PC-9 (cell line): ENCODE measurements around the gene MLF2. TPM values are rescaled to one million over a fixed set of nuclear protein-coding genes. Genes with fewer than 3 reads are reported as not detected.
A peak's percentile ranks its signal among the peaks of the same experiment; 100 is the strongest.

ENCODE experiments used
- BruUV-seq: library from RNA; stranded (reverse); fragments of 400-500 nt; replicated peaks from 2 replicates; lab custom pipeline; 2021; lab: Mats Ljungman, UMichigan
- CTCF ChIA-PET: fragments of 300-600 bp; sonication (Branson Sonifier 250); formaldehyde crosslinking; loops from one replicate; lab custom pipeline; 2022; ENCODE audit warnings: antibody characterized with exemption; lab: Charles Lee
- POLR2A ChIA-PET: fragments of 300-600 bp; sonication (Branson Sonifier 250); formaldehyde crosslinking; loops from one replicate; lab custom pipeline; 2022; ENCODE audit warnings: antibody characterized with exemption; ENCODE audit not compliant: unreplicated experiment; lab: Charles Lee
- DNase-seq, 2 experiments: peaks; one replicate each; pipeline versions ENCODE4 v3.0.0 to v3.0.0-alpha.2; 2015 to 2022; ENCODE audit warnings: mixed read lengths in 1 of 2
- H2AFZ ChIP-seq: fragments of 200-600 bp; sonication (generic); 2 replicates; pipeline ENCODE4 v1.8.1; 2017; ENCODE audit warnings: antibody characterized with exemption
- H3F3A ChIP-seq: fragments of 200-600 bp; sonication (generic); 2 replicates; pipeline ENCODE4 v1.8.1; 2017; ENCODE audit warnings: antibody characterized with exemption, mild to moderate bottlenecking, low read depth; ENCODE audit not compliant: insufficient read depth
- H3K27ac ChIP-seq: fragments of 200-600 bp; sonication (generic); 2 replicates; pipeline ENCODE4 v1.6.1; 2016; ENCODE audit warnings: mixed run types
- H3K27me3 ChIP-seq: fragments of 200-600 bp; sonication (generic); 2 replicates; pipeline ENCODE4 v1.6.1; 2016; ENCODE audit warnings: low read depth, mixed run types; ENCODE audit not compliant: insufficient read depth
- H3K36me3 ChIP-seq: fragments of 200-600 bp; sonication (generic); 2 replicates; pipeline ENCODE4 v1.6.1; 2016; ENCODE audit warnings: low read depth, mixed run types
- H3K4me1 ChIP-seq: fragments of 200-600 bp; sonication (generic); replicated peaks from 2 replicates; pipeline ENCODE4 v1.6.1; 2016; ENCODE audit warnings: mixed run types; ENCODE audit not compliant: insufficient read depth
- H3K4me2 ChIP-seq: fragments of 200-600 bp; sonication (generic); 2 replicates; pipeline ENCODE4 v1.6.1; 2017; ENCODE audit warnings: mixed run types
- H3K4me3 ChIP-seq: fragments of 200-600 bp; sonication (generic); 2 replicates; pipeline ENCODE4 v1.6.1; 2016; ENCODE audit warnings: mixed run types
- H3K79me2 ChIP-seq: fragments of 200-600 bp; sonication (generic); 2 replicates; pipeline ENCODE4 v1.6.1; 2017; ENCODE audit warnings: low read depth, mixed run types
- H3K9me2 ChIP-seq: fragments of 200-600 bp; sonication (generic); 2 replicates; pipeline ENCODE4 v1.8.1; 2017; ENCODE audit warnings: mild to moderate bottlenecking; ENCODE audit not compliant: insufficient read depth
- H3K9me3 ChIP-seq: fragments of 200-600 bp; sonication (generic); 2 replicates; pipeline ENCODE4 v1.8.1; 2016; ENCODE audit warnings: low read depth; ENCODE audit not compliant: insufficient read depth
- H4K20me1 ChIP-seq: fragments of 200-600 bp; sonication (generic); 2 replicates; pipeline ENCODE4 v1.8.1; 2017; ENCODE audit not compliant: insufficient read depth
- EZH2 ChIP-seq: fragments of 200-600 bp; sonication (generic); IDR thresholded peaks from 2 replicates; pipeline ENCODE4 v1.8.0; 2017; ENCODE audit warnings: antibody characterized with exemption, low read depth
- intact Hi-C: fragments of 100-400 bp; cut with micrococcal nuclease; formaldehyde crosslinking; loops from one replicate; pipeline ENCODE4 v1.10.0; 2022; ENCODE audit not compliant: unreplicated experiment
- total RNA-seq: library from RNA; stranded (reverse); gene quantifications from 2 replicates; pipeline ENCODE4 v1.2.3, GENCODE V29; 2021
- TF ChIP-seq, protein P1 (sequence below): fragments of 200-600 bp; sonication (generic); conservative IDR thresholded peaks from 2 replicates; pipeline ENCODE4 v1.6.1; 2017; ENCODE audit warnings: mixed run types, antibody characterized with exemption, mild to moderate bottlenecking, moderate library complexity

The MLF2 gene
- total RNA-seq, 1 experiment from 2014 or later: 379 TPM

DNA sequence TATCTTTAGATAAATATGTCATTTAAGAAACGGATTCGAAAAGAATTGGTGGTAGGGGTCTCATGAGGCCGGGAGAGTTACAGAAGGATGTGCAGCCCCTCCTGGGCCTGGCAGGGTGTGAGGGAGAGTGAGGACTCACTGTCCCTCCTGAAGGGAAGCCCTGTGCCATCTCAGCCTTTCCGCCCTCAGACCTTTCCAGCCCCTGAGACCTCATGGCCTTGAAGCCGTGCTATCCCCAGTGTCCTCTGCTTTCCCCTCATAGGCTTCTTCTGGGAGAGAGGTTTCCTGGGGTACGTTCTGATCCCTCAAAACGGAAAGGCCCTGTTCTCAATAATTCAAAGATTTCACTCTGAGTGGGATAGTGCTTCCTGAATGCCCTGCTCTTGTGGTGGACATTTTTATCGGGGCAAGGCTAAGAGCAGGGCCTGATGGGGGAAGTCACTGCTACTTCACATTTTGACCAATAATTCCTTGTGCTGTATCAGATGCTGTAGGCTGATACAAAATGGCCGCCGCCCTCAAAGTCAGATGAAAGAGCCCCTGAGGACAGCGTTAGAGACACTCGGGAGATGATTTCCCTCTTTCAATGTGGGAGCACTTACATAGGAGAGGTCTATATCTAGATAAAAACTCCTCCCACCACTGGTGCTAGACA is 37.7 kb upstream of the MLF2 start:
- 0 out of 2 replicates have a peak, but pooled peaks cover 2% of the 10 kb centered on the region for H3F3A ChIP-seq
- intact Hi-C loops: no loop called here
- peaks cover 39% of the 10 kb centered on the region for H3K27me3 ChIP-seq
- POLR2A ChIA-PET: interaction anchor here (0.6 kb wide), 1 partner anchor 25 kb away, joined by 4 read pairs; the partner anchor contains the start of gene PTMS
- DNase-seq: no peak
- H3K79me2 ChIP-seq: no peaks in the 10 kb centered on the region
- no peaks in the 10 kb centered on the region for H3K9me3 ChIP-seq
- no peak overlapping the region for H2AFZ ChIP-seq
- H3K36me3 ChIP-seq: no peaks in the 10 kb centered on the region
- H3K4me1 ChIP-seq: no peaks in the 10 kb centered on the region
- no peaks in the 10 kb centered on the region for H3K9me2 ChIP-seq
- CTCF ChIA-PET: no interaction called here
- no peak overlapping the region for H3K4me3 ChIP-seq
- no peak overlapping the region for H3K27ac ChIP-seq
- TF ChIP-seq, protein P1, sequence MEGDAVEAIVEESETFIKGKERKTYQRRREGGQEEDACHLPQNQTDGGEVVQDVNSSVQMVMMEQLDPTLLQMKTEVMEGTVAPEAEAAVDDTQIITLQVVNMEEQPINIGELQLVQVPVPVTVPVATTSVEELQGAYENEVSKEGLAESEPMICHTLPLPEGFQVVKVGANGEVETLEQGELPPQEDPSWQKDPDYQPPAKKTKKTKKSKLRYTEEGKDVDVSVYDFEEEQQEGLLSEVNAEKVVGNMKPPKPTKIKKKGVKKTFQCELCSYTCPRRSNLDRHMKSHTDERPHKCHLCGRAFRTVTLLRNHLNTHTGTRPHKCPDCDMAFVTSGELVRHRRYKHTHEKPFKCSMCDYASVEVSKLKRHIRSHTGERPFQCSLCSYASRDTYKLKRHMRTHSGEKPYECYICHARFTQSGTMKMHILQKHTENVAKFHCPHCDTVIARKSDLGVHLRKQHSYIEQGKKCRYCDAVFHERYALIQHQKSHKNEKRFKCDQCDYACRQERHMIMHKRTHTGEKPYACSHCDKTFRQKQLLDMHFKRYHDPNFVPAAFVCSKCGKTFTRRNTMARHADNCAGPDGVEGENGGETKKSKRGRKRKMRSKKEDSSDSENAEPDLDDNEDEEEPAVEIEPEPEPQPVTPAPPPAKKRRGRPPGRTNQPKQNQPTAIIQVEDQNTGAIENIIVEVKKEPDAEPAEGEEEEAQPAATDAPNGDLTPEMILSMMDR: no peak
- TF ChIP-seq EZH2: no peak
- BruUV-seq: no TSS peak
- H4K20me1 ChIP-seq: no peaks in the 10 kb centered on the region
- H3K4me2 ChIP-seq: no peak overlapping the region

- peak in 1 of 2 experiments; percentile 37 for DNase-seq
- 0 out of 2 replicates have a peak, but pooled peaks cover 2% of the 10 kb centered on the region for H3F3A ChIP-seq
- no peaks in the 10 kb centered on the region for H3K4me1 ChIP-seq
- no TSS peak for BruUV-seq
- H3K27ac ChIP-seq: no peak within 1 kb of the TSS
- no peaks in the 10 kb centered on the region for H4K20me1 ChIP-seq
- H3K4me3 ChIP-seq: no peak within 1 kb of the TSS
- intact Hi-C loops: no loop called here
- H3K9me2 ChIP-seq: no peaks in the 10 kb centered on the region
- H3K36me3 ChIP-seq: no peaks in the 10 kb centered on the region
- H3K79me2 ChIP-seq: no peaks in the 10 kb centered on the region
- H3K27me3 ChIP-seq: peaks cover 25% of the 10 kb centered on the region; the same call in 1 of the 2 replicates
- H2AFZ ChIP-seq: no peak within 1 kb of the TSS
- CTCF ChIA-PET: interaction anchor here (1.1 kb wide), 1 partner anchor 36 kb away, joined by 4 read pairs; the partner anchor contains the start of gene MLF2
- POLR2A ChIA-PET: interaction anchor here (0.5 to 1.1 kb wide), 3 partner anchors 65 to 185 kb away, joined by 3 read pairs; partner anchors contain the start of gene COPS7A
- H3K4me2 ChIP-seq: no peak within 1 kb of the TSS
- TF ChIP-seq, protein P1: no peak
- TF ChIP-seq EZH2: no peak
- H3K9me3 ChIP-seq: no peaks in the 10 kb centered on the region
Measured at GRCh38 chr12:6788972-6789924, 36.3 kb upstream of the MLF2 start, which contains the start of gene CD4. CD4 (plus strand) TSS chr12:6789528; CDS start chr12:6800139, 10,611 bp downstream.

DNA sequence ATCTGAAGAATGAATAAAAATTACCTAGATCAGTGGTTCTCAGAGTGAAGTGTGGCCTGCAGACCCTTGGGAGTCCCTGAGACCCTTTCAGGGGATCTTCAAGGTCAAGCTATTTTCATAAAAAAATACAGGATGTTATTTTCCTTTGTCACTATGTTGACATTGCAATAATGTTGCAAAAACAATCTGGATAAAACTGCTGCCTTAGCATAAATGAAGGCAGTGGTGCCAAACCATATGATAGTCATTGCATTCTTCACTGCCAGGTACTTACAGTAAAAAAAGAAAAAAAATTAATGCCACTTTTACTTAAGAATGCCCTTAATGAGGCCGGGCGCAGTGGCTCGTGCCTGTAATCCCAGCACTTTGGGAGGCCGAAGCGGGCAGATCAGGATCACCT is 34.4 kb upstream of the MLF2 start:
- POLR2A ChIA-PET: interaction anchor here (0.6 kb wide), 2 partner anchors 21 to 335 kb away, joined by 3 read pairs; partner anchors contain the start of genes PTMS and TAPBPL
- intact Hi-C loops: no loop called here
- CTCF ChIA-PET: interaction anchor here (0.6 kb wide), 1 partner anchor 105 kb away, joined by 3 read pairs; no protein-coding TSS in a partner anchor

More for the DNA sequence above, 34.4 kb upstream of the MLF2 start:
- Histone ChIP-seq H3K9me2 (no peaks in the 10 kb centered on the region), H3K27ac (no peak overlapping the region), H3K4me1 (no peaks in the 10 kb centered on the region), H3K27me3 (peaks cover 8% of the 10 kb centered on the region; the same call in 1 of the 2 replicates), H3K79me2 (no peaks in the 10 kb centered on the region), H3K4me2 (no peak overlapping the region), H3K9me3 (no peaks in the 10 kb centered on the region), H3F3A (0 out of 2 replicates have a peak, but pooled peaks cover 2% of the 10 kb centered on the region), H2AFZ (no peak overlapping the region), H3K4me3 (no peak overlapping the region), H4K20me1 (no peaks in the 10 kb centered on the region), H3K36me3 (no peaks in the 10 kb centered on the region)
- TF ChIP-seq EZH2: no peak
- TF ChIP-seq, protein P1: no peak
- no peak for DNase-seq
- no TSS peak for BruUV-seq
